ENCODE results near the gene PLEKHF1. TPM values are rescaled to one million over a fixed set of nuclear protein-coding genes. Genes with fewer than 3 reads are reported as not detected.
A peak's percentile ranks its signal among the peaks of the same experiment; 100 is the strongest.

Gene PLEKHF1
- total RNA-seq, 4 donors from 2014 or later: 13.1 to 18.1 (median 17.2) TPM

DNA sequence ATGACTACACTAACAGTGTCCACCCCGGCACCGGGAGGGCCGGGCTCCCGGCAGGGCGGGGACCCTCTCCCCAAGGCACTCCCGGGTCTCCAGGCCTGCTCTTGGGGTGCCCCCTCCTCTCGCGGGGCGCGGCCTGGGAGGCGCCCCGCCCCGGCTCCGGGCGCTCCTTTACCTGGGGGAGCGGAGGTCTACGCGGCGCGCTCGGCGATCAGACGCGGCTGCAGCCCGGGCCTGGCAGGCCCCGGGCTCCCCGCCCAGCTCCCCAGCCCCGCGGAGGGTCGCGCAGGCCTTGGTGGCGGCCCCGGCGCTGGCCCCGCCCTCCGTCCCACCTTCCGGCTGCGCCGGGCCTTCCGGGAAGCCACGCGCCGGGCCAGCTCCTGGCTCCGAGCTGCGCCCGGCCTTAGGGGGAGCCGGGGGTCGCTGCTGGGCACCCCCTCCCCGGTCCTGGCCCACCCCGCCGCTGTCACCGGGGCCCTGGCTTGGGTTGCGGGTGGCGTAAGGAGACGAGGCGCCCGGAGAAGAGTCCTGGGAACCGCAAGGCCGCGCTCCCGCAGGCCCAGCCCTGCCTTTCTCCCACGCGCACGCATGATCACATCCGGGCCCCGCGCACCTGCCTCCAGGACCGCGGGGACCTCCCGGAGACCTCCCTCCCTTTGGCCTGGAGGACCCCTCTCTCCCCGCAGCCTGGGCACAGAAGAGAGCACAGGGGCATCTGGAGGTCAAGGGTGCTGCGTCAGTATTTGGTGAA lies 49.9 kb downstream of the PLEKHF1 start, which contains the start of gene C19orf12:
Gene C19orf12, minus strand, starts transcription at position 309 of the 748 bp plus-strand sequence. CDS start 6,848 bp downstream, outside the sequence.
- intact Hi-C loops (cut with DNase I; ENCODE audit: low total_unique reads): loop anchor here (5.0 kb wide), 1 partner anchor 103 kb away; no protein-coding TSS in a partner anchor
- 0% methylated on average over 1 to 52 of the region's 72 CpGs for WGBS, 2 donors
- peak in 1 of 2 donors; percentile 90 for DNase-seq (ENCODE audit: low spot score in 2 of 2)
- H3K4me3 ChIP-seq (ENCODE audit: low read depth, poor library complexity, severe bottlenecking): peak within 1 kb of the TSS; percentile 63
- peak in 1 of 2 donors; percentile 30 for TF ChIP-seq POLR2A (IDR thresholded peaks at IDR 0.05)
- TF ChIP-seq, protein P1, sequence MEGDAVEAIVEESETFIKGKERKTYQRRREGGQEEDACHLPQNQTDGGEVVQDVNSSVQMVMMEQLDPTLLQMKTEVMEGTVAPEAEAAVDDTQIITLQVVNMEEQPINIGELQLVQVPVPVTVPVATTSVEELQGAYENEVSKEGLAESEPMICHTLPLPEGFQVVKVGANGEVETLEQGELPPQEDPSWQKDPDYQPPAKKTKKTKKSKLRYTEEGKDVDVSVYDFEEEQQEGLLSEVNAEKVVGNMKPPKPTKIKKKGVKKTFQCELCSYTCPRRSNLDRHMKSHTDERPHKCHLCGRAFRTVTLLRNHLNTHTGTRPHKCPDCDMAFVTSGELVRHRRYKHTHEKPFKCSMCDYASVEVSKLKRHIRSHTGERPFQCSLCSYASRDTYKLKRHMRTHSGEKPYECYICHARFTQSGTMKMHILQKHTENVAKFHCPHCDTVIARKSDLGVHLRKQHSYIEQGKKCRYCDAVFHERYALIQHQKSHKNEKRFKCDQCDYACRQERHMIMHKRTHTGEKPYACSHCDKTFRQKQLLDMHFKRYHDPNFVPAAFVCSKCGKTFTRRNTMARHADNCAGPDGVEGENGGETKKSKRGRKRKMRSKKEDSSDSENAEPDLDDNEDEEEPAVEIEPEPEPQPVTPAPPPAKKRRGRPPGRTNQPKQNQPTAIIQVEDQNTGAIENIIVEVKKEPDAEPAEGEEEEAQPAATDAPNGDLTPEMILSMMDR (IDR thresholded peaks at IDR 0.05): no peak

DNA sequence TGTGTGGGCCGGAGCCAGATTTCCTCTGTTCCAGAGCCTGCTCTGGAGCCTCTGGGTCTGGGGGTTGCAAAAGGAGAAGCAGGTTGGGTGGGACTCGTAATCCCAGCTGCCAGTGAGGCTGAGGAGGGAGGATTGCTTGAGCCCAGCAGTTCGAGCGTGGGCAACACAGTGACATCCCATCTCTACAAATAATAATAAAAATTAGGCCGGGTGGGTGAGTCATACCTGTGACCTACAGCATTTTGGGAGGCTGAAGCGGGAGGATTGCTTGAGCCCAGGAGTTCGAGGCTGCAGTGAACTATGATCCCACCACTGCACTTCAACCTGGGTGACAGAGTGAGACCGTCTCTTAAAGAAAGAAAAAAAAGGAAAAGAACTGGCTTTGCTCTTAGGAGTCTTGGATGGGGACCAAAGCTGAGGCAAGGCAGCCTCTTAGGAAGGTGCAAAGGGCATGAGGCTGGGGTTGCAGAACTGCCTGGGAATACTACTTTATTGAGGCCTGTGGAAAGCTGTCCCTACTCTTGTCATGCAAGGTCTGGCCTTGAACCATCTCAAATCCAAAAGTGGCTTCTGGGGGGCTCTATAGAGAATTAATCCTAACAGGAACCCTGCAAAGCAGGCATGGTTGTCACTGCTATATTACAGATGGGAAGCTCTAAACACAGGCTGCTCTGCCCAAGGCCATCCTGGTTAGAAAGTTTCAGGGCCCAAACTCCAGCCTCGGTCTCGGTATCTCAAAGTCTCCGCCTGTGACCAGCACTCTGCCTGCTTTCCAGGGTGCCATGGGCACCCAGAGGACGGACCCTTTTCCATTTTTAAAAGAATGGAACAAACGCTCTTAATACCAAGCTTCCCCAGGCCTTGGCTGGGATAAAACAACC lies 50.7 kb downstream of the PLEKHF1 start:
- intact Hi-C loops (cut with DNase I; ENCODE audit: low total_unique reads): loop anchor here (5.0 kb wide), 1 partner anchor 104 kb away; no protein-coding TSS in a partner anchor
- TF ChIP-seq, protein P1 (IDR thresholded peaks at IDR 0.05): no peak
- no peak for TF ChIP-seq POLR2A (IDR thresholded peaks at IDR 0.05)
- H3K4me3 ChIP-seq (ENCODE audit: low read depth, poor library complexity, severe bottlenecking): peak overlapping the region; percentile 63
- no peak for DNase-seq (ENCODE audit: low spot score in 2 of 2)
- WGBS, 2 donors: 27 to 30% methylated on average over 12 to 13 of the region's 13 CpGs

DNA sequence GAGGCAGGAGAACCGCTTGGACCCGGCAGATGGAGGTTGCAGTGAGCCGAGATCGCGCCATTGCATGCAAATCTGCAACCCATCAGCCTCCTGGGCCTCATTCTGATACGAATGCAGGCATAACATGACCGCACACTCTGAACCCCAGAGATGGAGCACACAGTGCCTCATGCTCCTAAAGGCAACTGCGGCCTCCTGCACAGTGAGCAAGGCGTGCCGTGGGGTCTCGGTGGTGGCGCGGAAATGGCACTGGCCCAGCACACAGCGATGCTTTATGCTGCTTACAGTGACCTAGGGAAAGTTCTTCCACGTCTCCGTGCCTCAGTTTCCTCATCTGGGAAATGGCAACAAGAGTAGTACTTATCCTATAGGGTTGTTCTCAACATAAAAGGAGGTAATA lies 51.8 kb downstream of the PLEKHF1 start:
- TF ChIP-seq POLR2A (IDR thresholded peaks at IDR 0.05): no peak
- TF ChIP-seq, protein P1 (IDR thresholded peaks at IDR 0.05): no peak
- WGBS, 2 donors: 79 to 83% methylated on average over 16 of the region's 16 CpGs
- intact Hi-C loops (cut with DNase I; ENCODE audit: low total_unique reads): loop anchor here (5.0 kb wide), 1 partner anchor 105 kb away; no protein-coding TSS in a partner anchor

DNA sequence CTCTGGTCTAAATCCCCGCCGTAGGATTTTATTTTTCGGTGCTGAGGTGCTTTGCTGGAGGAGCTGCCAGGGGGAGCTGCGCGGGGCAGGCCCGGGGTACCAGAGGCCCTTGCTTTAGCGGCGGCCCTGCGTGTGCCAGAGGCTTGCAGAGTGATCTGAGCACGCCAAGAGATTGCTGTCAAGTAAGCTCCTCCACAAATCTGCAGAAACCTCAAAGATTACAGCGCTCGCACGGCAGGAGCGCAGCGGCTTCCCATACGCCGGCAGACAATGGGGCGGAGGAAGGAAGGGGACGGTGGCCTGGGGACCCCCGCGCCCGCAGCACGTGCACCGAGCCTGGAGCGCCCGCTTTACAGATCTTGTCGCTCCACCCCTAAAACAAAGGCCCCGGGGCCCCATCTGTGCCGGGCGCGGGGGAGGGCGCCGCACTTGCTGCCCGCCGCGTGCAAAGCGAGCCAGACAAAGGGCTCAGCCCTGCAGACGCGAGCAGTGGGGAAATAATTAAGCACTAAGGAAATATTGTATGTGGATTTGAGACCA lies 58.9 kb downstream of the PLEKHF1 start:
- 1 to 2% methylated on average over 17 to 33 of the region's 39 CpGs for WGBS, 2 donors
- intact Hi-C loops (cut with DNase I; ENCODE audit: low total_unique reads): no loop called here
- TF ChIP-seq, protein P1 (IDR thresholded peaks at IDR 0.05): no peak
- no peak for TF ChIP-seq POLR2A (IDR thresholded peaks at IDR 0.05)
- no peak for DNase-seq (ENCODE audit: low spot score in 2 of 2)
- H3K4me3 ChIP-seq (ENCODE audit: low read depth, poor library complexity, severe bottlenecking): no peak overlapping the region

More for the DNA sequence above, 51.8 kb downstream of the PLEKHF1 start:
- DNase-seq (ENCODE audit: low spot score in 2 of 2): no peak
- no peak overlapping the region for H3K4me3 ChIP-seq (ENCODE audit: low read depth, poor library complexity, severe bottlenecking)

DNA sequence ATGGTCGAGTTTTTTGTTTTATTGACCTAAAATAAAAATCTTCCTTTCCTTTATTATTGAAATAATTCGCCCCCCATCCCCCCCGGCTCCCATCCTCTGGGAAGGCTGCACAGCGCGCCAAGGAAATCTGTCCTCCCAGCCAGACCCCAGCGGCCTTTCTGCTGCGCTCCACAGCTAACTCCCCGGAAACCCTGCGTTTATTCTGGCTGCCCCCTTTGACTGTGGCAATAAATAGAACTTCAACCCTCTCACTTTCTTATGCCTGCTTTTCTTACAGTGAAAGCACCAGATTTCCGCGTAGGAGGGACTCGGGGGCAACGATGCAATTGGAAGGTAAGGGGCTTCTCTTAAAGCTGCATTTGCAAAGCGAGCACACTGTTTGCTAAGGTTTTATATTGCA lies 59.5 kb downstream of the PLEKHF1 start:
- intact Hi-C loops (cut with DNase I; ENCODE audit: low total_unique reads): no loop called here
- DNase-seq (ENCODE audit: low spot score in 2 of 2): no peak
- WGBS, 2 donors: 51 to 52% methylated on average over 14 of the region's 14 CpGs
- H3K4me3 ChIP-seq (ENCODE audit: low read depth, poor library complexity, severe bottlenecking): no peak overlapping the region
- TF ChIP-seq, protein P1 (IDR thresholded peaks at IDR 0.05): no peak
- no peak for TF ChIP-seq POLR2A (IDR thresholded peaks at IDR 0.05)

Measured in lower leg skin (tissue), 4 donors.